Measurements from ENCODE around the gene SERPINA12. TPM values are rescaled to one million over a fixed set of nuclear protein-coding genes. Genes with fewer than 3 reads are reported as not detected.

The SERPINA12 gene
- not detected in 2 replicates for total RNA-seq (2014; rRNA removed; shearing (Covaris generic); ENCODE audit: low replicate concordance)

GRCh38 chr14:94509356-94509755, at the start of gene SERPINA12:
Gene SERPINA12, minus strand, starts transcription at chr14:94509469. Its CDS starts 11,072 bp downstream, at chr14:94498397.
- Histone ChIP-seq H3K27me3 (no peaks in the 10 kb centered on the region), H3K9me3 (no peaks in the 10 kb centered on the region), H3K36me3 (no peaks in the 10 kb centered on the region), H3K4me3 (no peak within 1 kb of the TSS)
- DNase-seq = no peak

DNA sequence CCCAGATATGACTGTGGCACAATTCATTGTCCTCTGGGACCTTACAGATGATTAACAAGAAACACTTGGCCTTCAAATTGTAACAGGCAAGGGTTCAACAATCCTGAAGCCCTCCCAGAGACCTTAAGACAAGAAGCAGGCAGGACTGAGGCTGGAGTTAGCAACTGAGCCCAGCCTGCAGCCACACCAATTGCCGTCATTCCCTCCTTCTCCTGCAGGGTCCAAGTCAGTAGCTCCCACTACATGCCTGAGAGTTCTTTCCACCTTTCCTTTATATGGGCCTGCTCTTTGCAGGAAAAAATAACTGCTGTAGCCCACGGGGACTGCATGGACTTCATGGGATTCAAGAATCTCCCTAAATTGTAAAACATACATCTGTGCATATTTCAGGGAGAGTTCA, 49.6 kb upstream of the SERPINA12 start:
- Histone ChIP-seq H3K4me3 (no peak overlapping the region), H3K9me3 (no peaks in the 10 kb centered on the region), H3K36me3 (no peaks in the 10 kb centered on the region), H3K27me3 (no peaks in the 10 kb centered on the region)
- no peak for DNase-seq

GRCh38 chr14:94557327-94557726, 48.1 kb upstream of the SERPINA12 start:
- H3K27me3 ChIP-seq = no peaks in the 10 kb centered on the region
- H3K4me3 ChIP-seq = no peak overlapping the region
- no peaks in the 10 kb centered on the region for H3K9me3 ChIP-seq
- no peak for DNase-seq
- no peaks in the 10 kb centered on the region for H3K36me3 ChIP-seq

DNA sequence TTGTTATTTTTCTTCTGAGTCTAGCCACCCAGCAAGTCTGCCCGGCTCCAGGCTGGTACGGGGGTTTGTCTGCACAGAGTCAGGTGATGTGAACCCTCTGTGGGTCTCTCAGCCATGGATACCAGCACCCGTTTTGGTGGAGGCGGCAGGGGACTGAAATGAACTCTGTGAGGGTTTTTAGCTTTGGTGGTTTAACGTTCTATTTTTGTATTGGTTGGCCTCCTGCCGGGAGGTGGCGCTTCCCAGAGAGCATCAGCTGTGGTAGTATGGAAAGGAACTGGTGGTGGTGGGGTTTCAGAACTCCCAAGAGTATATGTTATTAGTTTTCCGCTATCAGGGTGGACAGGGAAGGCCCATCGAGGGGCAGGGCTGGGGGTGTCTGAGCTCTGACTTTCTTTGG, 46.7 kb upstream of the SERPINA12 start:
- Histone ChIP-seq H3K36me3 (no peaks in the 10 kb centered on the region), H3K4me3 (no peak overlapping the region), H3K9me3 (no peaks in the 10 kb centered on the region), H3K27me3 (no peaks in the 10 kb centered on the region)
- DNase-seq = no peak

DNA sequence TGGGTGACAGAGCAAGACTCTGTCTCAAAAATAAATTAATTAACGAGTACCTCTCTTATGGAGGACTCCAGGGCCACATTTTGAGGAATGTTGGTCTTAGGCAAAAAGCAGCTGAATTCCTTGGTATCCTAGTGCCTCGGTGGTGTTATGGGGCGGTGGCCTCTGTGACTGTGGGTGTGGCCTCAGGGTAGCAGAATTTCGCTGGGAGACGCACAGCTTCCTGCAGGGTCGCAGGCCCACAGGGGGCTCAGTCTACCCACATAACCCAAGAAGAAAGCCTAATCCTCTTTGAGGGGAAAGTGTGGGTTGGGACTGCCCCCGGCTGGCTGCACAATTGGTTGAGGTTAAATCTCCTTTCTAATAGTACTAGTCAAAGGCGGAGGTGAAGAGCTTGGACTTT, 40.8 kb upstream of the SERPINA12 start:
- no peaks in the 10 kb centered on the region for H3K9me3 ChIP-seq
- no peaks in the 10 kb centered on the region for H3K36me3 ChIP-seq
- no peaks in the 10 kb centered on the region for H3K27me3 ChIP-seq
- DNase-seq = no peak
- H3K4me3 ChIP-seq = no peak overlapping the region

DNA sequence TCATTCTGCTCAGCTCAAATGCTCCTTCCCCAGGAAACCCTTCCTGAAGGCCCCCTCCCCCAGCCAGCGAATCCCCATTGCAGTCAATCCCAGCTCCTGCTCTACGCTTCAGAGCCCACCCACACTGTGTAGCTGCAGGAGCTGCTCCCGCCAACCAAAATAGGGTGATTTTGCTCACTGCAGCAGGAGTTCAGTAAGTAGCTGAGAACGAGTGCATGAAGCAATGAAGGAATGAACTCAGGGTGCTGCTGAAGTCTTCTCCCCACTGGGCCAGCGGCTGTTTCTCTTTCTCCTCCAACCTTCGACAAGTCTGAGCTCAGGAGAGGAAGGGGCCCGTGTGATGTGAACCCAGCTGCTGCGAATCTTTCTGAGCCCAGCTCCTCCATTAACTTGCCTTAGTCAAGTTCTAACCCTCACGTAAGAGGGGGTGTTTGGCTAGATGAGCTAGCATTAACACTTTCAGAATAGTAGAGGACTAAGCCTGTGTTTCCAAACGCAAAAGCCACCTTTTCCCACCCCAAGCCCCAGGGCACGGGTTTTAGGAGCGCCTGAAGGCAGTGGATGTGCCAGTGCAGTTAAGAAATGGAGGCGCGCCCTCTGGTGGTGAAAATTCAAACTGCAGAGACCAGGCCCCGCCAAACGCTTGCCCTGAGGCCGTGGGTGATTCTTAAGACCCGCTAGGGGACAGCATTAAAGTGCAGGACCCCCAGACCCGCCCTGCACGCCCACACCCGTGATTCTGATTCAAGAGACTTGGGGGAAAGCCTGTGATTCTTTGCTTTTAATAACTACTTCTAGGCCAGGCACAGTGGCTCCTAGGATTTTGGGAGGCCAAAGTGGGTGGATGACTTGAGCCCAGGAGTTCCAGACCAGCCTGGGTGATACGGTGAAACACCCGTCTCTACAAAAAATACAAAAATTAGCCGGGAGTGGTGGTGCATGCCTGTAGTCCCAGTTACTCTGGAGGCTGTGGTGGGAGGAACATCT, 40.0 kb upstream of the SERPINA12 start:
- Histone ChIP-seq H3K9me3 (no peaks in the 10 kb centered on the region), H3K27me3 (no peaks in the 10 kb centered on the region), H3K4me3 (no peak overlapping the region), H3K36me3 (no peaks in the 10 kb centered on the region)
- no peak for DNase-seq

- H3K9me3 ChIP-seq = no peaks in the 10 kb centered on the region
- DNase-seq = no peak
- no peaks in the 10 kb centered on the region for H3K36me3 ChIP-seq
- no peaks in the 10 kb centered on the region for H3K27me3 ChIP-seq
- no peak overlapping the region for H3K4me3 ChIP-seq
Observed at GRCh38 chr14:94548131-94548998, 39.1 kb upstream of the SERPINA12 start.

DNA sequence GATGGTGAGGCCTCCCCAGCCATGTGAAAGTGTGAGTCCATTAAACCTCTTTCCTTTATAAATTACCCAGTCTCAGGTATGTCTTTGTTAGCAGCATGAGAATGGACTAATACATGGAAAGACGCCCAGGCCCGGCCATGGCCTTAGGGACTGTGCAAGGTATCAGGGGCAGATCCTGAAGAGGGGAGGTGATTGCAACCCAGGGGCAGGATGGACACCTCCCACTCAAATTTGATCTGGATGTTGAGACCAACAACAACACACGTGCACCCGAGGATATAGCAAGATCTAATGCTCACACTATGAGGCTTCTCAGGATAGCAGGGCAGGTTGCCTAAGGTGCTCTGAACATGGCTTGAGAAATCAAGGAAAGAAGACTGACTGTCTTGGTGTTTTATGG, 38.5 kb upstream of the SERPINA12 start:
- no peak overlapping the region for H3K4me3 ChIP-seq
- H3K36me3 ChIP-seq = no peaks in the 10 kb centered on the region
- H3K27me3 ChIP-seq = no peaks in the 10 kb centered on the region
- no peak for DNase-seq
- H3K9me3 ChIP-seq = no peaks in the 10 kb centered on the region

DNA sequence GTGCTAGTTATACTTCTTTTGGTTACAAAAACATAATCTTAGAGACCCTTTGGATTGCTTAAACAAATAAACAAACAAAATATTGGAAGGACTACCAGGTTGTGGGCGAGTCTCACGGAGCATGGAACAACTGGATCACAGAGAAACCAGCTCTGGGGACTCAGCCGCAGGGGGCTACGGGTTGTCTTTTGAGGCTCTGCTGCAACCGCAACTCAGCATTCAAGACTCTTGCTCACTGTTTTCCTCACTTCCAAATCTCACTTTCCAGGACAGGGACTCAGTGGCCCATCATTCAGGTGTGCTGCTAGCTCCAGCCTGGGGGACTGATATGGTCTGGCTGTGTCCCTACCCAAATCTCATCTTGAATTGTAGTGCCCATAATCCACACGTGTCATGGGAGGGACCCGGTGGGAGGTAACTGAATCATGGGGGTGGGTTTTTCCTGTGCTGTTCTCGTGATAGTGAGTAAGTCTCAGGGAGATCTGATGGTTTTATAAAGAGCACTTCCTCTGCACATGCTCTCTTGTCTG, 37.9 kb upstream of the SERPINA12 start:
- Histone ChIP-seq H3K27me3 (no peaks in the 10 kb centered on the region), H3K4me3 (no peak overlapping the region), H3K9me3 (no peaks in the 10 kb centered on the region), H3K36me3 (no peaks in the 10 kb centered on the region)
- DNase-seq = no peak

DNA sequence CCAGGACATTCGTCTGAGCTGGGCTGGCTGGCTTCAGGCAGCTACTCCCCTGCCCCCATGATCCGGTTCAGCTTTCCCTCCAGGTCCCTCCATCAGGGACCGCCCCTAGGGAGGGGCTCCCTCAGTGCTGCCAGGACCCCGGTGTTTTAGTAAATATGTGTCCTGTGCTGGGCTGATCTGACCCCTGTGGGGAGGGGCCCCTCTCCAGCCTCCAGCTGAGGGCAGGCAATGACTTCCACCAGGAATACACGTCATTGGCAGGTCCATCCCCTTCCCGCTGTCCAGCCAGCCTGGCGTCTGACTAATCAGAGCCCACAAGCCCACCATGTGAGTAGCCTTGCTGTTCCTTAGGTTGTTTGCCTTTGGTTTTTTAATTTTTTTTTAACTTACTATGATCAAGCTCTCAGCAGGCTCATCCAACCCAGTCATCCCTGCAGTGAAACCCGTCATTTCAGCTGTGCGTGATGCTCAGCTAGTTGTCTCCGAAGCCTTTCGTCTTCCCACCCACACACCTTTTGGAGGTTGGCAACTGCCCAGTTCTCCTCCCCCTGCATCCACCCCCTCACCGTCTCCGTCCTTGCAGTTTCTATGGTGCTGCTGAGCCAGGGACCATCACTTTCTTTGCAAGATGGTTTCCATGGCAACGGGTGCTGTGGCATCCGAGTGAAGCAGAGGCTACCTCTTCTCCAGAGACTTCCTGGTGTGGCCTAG, 36.0 kb upstream of the SERPINA12 start:
- no peaks in the 10 kb centered on the region for H3K36me3 ChIP-seq
- H3K4me3 ChIP-seq = no peak overlapping the region
- no peak for DNase-seq
- H3K9me3 ChIP-seq = no peaks in the 10 kb centered on the region
- H3K27me3 ChIP-seq = no peaks in the 10 kb centered on the region

- Histone ChIP-seq H3K4me3 (no peak overlapping the region), H3K27me3 (no peaks in the 10 kb centered on the region), H3K36me3 (no peaks in the 10 kb centered on the region), H3K9me3 (no peaks in the 10 kb centered on the region)
- no peak for DNase-seq
Observed at GRCh38 chr14:94544726-94545125, 35.5 kb upstream of the SERPINA12 start.

DNA sequence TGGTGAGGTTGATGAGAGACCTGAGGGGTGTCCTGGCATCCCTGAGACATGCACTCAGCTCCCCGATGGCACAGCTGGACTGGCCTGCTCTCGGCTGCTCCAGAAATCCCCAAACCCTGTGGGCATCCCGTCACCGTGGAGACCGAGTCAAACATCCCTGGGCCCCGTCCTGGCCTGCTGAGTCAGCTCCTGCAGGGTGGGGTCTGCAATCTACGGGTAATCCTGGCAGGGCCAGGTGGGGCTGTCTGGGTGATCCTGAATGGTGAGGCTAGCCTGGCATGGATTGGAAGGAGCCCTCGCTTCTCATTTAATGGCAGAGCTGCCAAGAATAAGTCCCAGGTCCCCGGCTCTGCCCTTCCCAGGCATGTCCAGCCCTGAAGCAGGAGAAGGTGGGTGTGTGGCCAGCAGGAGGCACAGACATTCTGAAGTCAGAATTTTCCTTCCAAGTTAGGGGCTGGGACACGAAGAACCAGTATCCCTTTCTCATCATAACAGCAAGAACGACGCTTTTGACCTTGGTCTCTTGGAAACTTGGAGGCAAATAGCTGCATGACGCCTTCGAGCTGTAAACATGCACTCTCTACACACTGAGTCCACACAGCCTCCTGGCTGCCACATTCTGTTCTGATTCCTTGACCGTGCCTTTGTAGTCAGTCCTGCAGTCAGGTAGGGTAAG, 34.3 kb upstream of the SERPINA12 start:
- Histone ChIP-seq H3K4me3 (no peak overlapping the region), H3K27me3 (no peaks in the 10 kb centered on the region), H3K9me3 (no peaks in the 10 kb centered on the region), H3K36me3 (no peaks in the 10 kb centered on the region)
- DNase-seq = no peak

DNA sequence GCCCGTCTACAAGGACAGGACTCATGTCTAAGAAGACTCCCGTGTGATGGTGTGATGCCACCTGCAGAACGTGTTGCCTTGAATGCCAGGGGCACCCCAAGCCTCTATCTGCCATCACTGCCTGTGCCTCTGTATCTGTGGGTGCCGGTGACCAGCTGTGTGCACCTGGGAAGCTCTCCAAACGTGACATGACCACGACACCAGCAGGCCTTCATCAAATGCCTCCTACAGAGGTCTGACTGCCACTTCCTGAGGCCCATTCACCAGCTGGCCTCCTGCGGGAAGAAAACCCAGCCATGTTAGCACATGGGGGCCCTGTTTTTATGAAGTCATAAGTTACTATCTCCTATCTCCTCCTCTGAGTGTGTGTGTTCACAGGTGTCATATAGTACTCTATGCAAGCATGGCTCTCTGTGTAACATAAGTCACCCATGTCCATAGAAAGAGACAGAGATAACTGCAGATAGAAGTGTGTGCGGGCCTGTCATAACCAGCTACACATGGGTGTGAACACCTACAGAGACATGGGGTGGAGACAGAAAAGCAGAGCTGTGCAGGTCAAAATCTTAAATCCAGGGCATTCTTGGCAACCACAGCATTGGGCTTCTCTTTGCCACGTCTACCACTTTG, 33.7 kb upstream of the SERPINA12 start:
- DNase-seq = no peak
- Histone ChIP-seq H3K36me3 (no peaks in the 10 kb centered on the region), H3K27me3 (no peaks in the 10 kb centered on the region), H3K9me3 (no peaks in the 10 kb centered on the region), H3K4me3 (no peak overlapping the region)

DNA sequence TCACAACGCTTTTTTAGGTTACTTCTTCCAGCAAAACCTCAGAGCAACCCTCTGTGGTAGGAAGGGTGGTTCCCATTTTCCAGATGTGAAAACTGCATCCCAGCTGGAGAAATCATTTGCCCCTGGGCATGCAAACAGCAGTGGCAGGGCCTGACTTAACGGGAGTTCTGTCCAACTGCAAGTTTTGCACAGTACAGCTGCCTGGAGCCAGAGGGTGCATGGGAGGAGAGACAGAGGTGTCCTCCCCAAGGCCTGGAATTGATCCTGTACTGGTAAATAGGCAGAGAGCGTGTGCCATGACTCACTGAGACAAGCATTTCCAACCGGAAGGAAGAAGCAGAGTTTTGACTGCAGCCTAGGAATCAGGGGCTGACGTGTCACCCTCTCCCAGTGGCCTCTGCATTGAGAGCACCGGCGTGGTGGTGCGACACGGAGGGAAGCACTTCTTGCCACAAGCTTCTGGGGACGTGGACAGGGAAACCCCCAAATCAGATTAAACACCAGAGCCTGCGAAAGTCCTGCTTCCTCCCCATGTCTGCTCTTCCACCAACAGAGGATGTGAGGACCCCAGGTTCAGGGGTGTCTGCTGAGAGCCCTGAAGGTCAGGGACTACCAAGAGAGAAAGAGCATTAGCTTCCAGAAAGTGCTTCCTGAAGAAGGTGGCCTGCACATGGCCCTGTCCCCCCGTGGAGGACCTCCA, 33.0 kb upstream of the SERPINA12 start:
- Histone ChIP-seq H3K27me3 (no peaks in the 10 kb centered on the region), H3K9me3 (no peaks in the 10 kb centered on the region), H3K36me3 (no peaks in the 10 kb centered on the region), H3K4me3 (no peak overlapping the region)
- DNase-seq = no peak

Data from MG63 (cell line).